Esophagus squamous epithelium (tissue), 4 donors: ENCODE data around the gene TOB2.
"Not testable (repeated sequence)": the region's sequence is repeated elsewhere in the genome, so short reads cannot be mapped to it uniquely, and the experiment has no call there.

ENCODE experiments used
- CTCF ChIP-seq, 6 experiments: fragments of 450-650 bp in 4 of 6; fragments of 200-600 bp in 2 of 6; sonication (generic) in 2 of 6; IDR thresholded peaks; one replicate each; pipeline ENCODE4 v1.5.1; 2016 to 2019; ENCODE audit warnings: antibody characterized with exemption in 6 of 6, mild to moderate bottlenecking in 4 of 6, moderate library complexity in 4 of 6
- POLR2A ChIP-seq, 4 donors: fragments of 450-650 bp; IDR thresholded peaks; one replicate each; pipeline ENCODE4 v1.6.1; 2017; ENCODE audit warnings: antibody characterized with exemption in 4 of 4, mild to moderate bottlenecking in 4 of 4, moderate library complexity in 3 of 4

DNA sequence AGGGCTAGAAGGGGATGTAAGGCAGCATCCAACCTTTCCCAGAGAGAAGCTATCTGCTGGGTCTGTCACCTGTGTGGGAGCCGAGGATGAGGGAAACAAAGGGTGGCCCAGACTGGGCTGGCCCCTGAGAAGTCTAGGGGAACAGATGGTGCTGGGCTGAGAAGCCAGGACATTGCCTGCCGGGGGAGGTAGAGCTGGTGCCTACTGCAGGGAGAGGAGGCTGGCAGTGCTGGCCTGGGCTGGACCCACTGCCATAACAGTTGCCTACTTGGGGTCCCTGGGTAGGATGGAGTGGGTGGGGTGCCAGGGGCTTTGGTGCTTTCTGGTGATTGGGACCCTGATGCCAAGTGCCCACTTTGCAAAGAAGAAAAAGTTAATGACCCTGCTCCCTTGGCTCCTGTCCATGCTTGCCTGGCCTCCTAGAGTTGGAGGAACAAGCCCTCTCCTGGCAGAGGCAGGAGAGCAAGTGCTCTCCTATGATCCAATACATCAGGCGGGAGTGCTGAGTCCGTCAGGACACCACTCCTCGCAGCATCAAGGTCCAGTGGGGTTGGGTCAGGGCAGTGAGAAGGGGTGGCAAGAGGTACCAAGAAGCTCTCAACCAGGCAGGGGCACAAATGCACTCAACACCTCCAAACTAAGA, 12.1 kb downstream of the TOB2 start:
- not testable (repeated sequence) for TF ChIP-seq CTCF, POLR2A (IDR thresholded peaks at IDR 0.05)
